Head of caudate nucleus (tissue), 42 donors: ENCODE measurements around the gene PDE6C.

Experiments
- DNase-seq, 42 donors: peaks; one replicate each; pipeline versions ENCODE4 v3.0.0 to v3.0.0-alpha.2; 2020 to 2021; ENCODE audit warnings: mixed read lengths in 7 of 42
- intact Hi-C: fragments of 100-400 bp; cut with DNase I; formaldehyde crosslinking; loops from one replicate; pipeline ENCODE4 v1.15.0; 2022

PDE6C gene

DNA sequence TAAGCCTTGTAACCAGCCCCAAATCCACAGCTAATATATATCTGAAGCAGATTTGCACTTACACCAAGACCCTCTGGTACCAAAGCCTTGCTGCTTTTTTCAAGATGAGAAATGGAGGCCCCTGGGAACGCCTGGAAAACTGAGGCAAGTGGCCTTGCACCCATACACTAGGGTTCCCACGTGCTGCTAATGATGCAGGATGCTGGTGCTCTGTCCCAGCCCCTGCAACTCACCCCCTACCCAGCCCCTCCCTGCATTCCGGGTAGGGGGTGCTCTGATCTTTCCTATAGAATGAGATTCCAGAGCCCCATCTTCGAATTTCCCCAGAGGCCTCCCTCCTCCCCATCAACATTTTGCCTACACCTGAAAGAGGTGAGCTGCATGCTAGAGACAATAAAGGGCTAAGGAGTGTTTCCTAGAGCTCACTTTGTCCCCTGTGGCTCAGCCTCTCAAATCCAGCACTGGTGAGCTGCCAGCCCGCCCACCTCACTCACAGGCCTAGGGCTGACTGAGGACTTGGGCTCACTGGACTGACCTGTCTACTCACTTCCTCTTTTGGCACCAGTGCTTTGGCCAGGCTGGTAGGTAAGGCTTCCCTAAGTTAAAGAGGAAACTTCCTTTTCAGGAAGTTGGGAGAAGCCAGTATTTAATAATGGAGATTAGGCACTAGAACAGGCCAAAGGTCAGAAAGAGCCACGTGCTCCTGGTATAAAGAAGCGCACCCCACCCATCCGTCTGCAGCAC, 21.1 kb upstream of the PDE6C start:
- no peak for DNase-seq
- intact Hi-C loops: no loop called here

DNA sequence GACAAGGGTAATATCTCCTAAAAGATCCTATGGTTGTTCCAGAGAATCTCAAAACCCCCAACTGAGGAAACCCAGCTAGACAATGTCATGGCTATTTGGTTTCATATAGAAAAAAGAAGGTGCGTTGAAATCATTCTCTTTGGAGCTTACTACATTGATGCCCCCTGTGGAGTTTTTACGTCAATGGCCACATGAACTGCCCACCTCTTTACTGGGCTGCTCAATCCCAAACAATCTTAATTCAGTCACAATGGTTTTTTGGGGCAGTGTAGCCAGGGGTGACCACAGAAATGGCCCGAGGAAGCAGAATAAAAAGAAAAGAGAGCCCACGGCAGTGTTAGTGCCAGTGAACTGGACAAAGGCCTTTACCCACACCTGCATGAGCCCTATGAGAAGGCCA, 19.1 kb upstream of the PDE6C start:
- no peak for DNase-seq
- intact Hi-C loops: no loop called here

DNA sequence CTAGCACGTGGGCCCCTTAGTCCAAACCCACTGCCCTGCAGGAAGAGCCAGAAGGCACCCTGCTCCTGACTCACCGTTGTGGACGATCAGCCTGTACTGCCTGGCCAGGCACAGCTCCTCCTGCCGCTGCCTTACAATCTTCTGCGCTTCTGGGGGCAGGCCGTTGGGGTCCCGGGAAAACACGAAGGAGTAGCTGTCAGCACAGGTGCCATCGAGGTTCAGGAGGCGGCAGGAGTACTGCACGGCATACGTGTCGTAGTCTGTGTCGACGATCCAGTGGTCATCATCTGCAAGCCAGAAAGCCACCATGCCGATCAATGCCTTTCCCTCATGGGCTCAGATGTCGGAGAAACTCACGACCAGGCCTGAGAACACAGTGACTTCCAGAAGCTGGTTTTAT, 18.6 kb upstream of the PDE6C start:
- DNase-seq: no peak
- intact Hi-C loops: no loop called here

DNA sequence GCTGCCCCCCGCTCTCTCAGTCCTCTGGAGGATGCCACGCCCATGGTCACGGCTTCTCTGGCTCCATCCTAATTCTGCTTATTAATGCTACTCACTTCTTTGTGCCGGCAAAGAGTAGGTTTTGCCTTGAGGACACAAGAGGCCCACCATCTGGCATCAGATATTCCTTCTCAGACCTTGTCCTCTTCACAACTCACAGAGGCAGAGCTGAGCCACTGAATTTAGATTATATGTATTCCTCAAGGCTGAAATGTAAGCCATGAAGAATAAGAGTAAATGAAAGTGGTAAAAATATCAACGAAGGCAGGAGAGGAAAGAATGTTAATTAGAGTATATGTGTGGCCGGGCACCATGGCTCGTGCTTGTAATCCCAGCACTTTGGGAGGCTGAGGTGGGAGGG, 17.8 kb upstream of the PDE6C start:
- intact Hi-C loops: no loop called here
- no peak for DNase-seq

DNA sequence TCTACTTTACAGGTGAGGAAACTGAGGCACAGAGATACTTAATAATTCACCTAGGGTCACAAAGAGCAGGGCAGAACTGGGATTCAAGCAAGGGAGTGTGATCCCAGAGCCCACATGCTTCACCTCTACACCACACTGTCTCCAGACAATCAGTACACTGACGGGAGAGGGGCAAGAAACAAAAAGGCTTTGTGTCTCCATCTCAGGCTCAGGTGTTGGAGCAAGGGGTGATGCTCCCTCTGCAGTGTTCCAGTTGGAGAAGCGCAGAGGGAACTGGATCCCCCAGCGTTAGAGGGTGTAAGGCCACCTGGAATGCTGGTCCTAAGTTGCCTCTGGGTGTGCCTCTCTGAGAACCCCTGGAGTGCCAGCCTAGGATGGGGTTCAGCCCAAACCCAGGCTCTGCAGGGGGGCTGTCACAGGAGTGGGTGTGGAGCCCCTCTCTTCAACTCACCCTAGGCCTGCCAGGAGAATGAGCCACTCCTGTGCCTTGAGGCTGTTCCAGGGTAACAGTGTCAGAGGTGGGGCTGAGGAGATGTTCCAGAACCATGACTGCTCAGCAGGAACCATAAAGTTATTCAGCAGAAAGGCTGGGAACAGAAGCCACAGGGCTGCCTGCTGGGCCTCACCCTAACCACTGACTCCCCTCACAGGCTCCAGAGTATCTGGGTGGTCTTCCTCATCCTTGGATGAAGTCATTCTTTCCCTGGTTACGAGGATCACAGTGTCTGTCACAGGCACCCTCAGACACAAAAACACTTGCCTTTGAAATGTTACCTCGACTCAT, 16.8 kb upstream of the PDE6C start:
- intact Hi-C loops: no loop called here
- no peak for DNase-seq

DNA sequence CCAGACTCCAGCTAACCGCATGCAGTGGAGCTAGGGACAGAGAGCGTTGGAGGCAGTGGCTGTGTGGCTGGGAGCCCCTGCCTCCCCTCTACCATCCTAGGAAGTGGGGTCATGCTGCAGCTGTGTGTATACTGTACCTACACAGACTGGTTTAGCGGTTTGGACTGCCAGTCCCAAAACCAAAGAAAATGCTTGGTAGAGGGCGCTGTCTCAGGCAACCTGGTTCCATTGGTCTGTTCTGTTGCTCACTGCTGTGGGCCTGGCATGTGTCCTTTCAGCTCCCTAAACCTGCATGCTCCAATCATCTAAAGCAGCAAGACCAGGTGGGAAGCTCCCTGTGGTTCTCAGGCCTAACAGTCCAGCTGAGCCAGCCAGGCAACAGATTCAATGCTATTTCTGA, 15.8 kb upstream of the PDE6C start:
- intact Hi-C loops: no loop called here
- no peak for DNase-seq

DNA sequence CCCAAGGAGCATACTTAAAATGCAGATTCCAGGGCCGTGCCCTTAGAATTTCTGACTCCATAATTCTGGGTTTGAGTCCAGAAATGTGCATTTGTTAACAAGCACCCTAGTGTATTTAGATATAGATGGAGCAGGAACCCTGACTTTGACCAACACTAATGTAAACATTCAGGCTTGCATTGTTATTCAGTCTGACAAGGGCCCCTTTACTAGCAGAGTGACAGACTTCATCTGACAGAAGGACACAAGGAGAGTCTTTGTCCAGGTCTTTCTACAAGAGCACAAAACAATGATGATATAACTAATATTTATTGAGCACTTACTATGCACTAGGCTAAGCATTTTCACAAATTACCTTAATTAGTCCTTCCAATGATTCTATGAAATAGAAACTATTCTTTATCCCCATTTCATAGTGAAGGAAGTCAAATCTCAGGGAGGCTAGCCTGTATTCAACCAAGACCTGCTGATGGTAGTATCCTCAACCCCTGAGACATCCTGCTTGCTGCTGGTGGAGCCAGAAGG, 15.2 kb upstream of the PDE6C start:
- intact Hi-C loops: no loop called here
- no peak for DNase-seq

DNA sequence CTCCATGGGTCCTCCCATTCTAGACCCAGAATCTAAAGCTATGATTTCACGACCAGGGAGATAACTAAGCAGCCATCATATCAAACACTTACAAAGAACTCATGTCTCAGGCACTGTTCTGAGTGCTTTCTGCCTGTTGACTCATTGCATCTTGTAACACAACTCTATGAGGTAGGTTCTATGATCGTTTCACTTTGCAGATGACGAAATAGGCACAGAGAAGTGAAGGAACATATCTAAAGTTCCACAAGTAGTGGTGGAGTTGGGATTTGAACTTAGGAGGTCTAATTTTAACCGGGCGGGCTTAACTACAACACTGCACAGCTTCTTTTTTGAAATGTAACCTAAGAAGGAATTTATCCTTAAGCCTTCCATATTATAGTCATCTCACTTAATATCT, 14.2 kb upstream of the PDE6C start:
- intact Hi-C loops: no loop called here
- no peak for DNase-seq

DNA sequence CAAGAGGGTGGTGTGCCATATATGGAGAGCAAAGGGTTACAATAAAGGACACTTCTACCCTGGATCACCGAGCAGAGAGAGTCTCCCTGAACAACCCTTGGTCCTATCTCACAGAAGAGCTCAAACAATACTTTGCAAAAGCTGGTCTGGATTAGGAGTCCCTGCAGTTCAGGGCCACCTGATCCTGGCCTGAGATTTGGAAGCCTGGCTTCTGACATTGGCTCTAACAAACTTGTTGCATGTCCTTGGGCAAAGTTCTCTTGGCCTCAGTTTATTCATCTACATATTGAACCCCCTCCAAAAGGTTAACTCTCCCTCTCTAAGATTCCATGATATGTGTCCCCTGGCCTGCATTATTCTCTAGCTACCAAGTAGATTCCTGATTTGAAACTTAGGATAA, 13.0 kb upstream of the PDE6C start:
- intact Hi-C loops: no loop called here

DNA sequence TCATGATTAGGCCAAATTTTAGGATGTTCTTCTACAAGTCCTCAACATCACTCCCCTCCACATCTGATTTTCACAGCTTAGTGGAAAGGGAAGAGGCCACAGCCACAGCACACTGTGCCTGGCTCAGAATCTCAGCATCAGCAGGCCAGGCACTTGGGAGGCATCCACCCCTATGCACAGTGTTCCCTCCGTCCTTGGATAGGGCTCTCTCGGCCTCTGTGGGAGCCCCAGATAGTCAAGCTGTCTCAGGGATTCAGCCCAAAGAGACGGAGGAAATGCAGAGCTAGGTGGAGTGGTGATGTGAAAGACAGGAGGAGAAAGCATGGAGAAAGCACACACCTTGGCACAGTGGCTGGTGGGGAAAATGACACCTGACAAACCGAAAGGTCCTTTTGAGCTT, 12.6 kb upstream of the PDE6C start:
- no peak for DNase-seq
- intact Hi-C loops: no loop called here

More for the DNA sequence above, 13.0 kb upstream of the PDE6C start:
- DNase-seq: no peak

DNA sequence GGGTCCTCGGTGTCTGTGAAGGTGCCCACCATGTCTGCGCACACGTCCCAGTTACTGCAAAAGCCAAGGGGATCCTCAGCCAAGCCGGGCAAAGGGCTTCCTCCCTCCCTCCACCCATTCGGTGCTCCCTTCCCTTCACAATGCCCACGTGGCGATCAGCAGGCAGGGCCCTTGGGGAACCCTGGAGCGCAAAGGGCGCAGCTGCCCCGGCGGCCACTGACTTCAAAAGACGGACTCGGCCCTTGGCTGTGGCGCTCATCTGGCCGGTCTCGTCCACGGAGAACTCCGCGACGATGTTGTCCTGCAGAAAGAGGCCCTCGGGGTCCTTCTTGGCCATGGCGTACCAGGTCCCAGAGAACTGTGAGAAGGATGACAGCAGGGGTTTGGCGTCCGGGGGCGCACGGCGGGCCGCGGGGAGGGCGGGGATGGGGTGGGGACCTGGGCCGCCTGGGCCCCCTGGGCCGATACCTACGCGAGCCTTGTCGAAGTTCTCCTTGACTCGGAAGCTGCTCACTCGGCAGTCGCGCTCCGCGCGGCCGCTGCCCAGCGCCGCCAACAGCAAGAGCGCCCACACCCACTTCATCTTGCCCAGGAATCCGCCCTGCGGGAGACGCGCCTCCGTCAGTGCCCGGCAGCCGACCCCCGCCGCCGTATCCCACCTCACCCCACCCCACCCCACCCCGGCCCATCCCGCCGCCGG, 11.7 kb upstream of the PDE6C start:
- intact Hi-C loops: no loop called here
- DNase-seq: peak in 6 of 42 donors; percentile 4 to 46 (median 20)

DNA sequence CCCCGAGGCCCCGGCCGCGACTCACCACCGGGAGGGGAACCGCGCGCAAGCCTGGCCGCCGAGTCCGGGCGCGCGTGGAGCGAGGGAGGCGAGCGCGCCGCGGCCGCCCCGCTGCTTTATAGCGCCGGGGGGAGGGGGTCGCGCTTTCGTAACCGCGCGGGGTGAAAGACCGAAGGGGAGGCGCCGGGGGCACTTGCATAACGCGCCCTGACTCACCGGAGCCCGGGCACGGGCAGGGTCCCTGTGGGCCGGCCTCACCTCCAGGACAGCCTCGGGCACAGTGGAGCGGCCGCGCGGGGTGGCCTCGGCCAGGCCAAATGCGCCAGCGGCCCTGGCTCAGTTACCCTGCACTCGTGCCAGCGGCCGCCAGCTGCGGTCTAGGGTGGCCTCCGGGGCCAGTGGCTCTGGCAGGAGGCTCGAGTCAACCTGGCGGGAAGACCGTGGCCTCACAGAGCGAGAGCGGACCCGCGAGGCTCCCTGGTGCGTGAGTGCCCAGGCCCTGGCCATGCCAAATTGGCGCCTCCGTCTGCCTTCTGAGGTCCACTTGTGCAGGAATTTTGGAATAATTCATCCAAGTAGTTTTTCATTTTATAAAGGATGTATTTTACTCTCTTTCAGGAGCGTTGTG, 11.1 kb upstream of the PDE6C start, which contains the start of gene RBP4:
TSS of gene RBP4 (minus strand) at position 90 of the 628 bp plus-strand sequence. CDS start 207 bp downstream, outside the sequence.
- intact Hi-C loops: no loop called here
- peak in 34 of 42 donors; percentile 6 to 69 (median 40) for DNase-seq

DNA sequence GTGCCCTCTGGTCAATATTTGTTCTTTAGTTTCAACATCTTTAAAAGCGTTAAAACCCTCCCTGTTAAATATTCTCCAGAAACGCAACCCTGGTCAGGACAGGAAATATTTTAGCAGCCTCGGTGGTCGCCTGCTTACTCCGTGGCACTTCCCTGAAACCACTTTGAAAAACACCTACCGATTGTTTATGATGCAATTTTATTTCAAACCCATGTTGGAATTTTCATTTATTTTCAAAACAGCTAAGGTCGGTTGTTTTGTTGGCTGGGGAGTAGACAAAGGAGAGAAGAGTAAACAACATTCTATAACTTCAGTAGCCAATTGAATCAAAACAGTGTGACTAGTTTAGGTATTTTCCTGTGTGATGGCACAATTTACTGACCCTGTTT, 10.6 kb upstream of the PDE6C start:
- intact Hi-C loops: no loop called here
- no peak for DNase-seq

DNA sequence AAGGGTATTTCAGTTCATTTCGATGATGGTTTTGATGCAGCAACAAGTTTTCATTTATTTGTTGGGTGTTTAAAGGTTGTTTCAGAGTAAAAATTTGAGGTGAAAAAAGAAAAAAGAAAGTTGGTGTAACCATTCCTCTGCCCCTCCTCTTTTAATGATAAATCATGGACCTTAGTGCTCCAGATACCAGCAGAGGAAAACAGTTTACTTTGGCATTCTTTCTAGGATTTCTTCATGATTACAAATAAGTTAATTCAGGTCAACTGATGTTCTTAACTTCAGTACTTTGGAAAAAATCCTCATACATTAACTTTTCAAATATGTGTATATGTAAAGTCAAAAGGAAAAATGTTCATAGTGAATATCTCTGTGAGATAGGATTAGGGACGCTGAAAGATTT, 9.3 kb upstream of the PDE6C start:
- no peak for DNase-seq
- intact Hi-C loops: no loop called here

DNA sequence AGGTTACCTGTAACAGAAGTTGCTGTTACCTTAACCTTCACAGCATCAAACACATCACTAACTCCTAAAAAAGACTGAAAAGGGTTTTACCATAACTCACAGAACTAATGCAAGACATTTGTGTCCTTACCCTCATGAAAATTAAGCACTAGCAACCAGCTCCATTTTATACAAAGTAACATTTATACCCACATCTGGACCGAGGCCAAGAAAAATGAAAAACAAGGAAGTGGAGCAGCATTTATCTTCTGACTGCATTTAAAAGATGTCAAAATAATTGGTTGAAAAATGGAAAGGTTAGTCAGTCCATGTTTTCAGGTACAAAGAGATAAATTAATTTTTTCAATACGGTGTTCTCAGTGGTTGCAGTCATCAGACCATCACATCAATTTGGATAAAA, 8.2 kb upstream of the PDE6C start:
- intact Hi-C loops: no loop called here
- DNase-seq: no peak

DNA sequence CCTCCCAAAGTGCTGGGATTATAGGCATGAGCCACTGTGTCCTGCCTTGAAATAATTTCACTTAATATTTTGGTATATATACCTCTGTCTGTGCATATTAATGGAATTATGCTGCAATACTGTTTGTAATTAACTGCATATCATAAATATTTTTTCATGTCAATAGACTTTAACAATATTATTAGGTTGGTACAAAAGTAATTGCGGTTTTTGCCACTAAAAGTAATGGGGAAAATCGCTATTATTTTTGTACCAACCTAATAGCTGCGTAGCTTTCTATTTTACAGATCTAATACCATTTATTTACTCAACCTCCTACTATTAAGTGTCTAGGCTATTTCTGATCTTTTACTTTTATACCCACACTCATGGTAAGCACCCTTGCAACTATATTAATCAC, 3.9 kb upstream of the PDE6C start:
- intact Hi-C loops: no loop called here
- DNase-seq: no peak

DNA sequence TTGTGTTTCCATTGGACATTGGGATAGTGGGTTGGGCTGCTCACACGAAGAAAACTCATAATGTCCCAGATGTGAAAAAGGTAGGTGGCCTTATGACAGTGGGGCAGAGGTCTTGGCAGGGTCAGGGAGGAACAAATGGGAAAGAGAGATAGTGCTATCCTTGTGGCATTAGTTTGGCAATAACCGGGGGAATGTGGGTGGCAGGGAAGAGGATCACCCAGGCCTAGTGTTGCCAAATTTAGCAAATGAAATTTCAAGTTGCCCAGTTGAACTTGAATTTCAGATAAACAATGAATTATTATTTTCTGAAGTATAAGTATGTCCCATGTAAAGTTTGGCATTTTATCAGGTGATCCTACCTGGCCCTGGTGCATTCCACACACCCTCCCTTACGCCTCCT, 789 bp downstream of the PDE6C start:
- intact Hi-C loops: no loop called here

DNA sequence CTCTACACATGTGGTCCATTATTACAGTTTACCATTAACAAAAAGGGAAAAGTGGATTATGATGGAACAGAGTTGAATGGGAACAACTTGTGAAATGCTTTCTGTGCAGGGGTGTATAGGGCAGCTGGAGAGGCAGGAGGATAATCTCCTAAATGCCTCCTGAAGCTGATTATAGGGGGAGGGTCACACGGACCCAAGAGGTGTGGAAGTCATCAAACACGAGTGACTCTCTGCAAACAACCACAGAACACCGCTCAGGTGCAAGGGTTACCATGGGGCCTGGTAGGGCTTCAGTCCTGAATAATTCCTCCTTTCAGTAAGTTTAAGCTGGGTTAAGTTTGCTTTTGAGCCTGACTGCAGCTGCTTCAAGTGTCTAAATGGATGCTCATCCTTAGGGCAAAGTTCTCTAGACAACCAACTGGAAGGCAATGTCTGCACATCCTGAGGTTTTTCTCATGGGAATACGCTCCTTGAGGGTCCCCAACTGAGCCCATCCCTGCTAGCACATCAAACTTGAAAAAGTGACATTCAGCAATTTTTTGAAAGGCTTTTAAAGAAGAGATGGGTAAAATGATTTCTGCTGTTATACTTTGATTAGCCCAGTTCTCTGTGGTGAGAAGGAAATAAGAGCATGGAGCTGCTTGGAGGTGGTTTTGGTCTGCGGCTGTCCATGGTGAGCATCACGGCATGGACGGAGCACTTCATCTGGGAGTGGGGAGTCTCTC, 1.9 kb downstream of the PDE6C start:
- intact Hi-C loops: no loop called here
- DNase-seq: no peak

More for the DNA sequence above, 789 bp downstream of the PDE6C start:
- no peak for DNase-seq
